Skeletal muscle tissue (tissue), 4 donors: ENCODE measurements around the gene NBPF3. TPM values are rescaled to one million over a fixed set of nuclear protein-coding genes. Genes with fewer than 3 reads are reported as not detected.
"Not testable (repeated sequence)": the region's sequence is repeated elsewhere in the genome, so short reads cannot be mapped to it uniquely, and the experiment has no call there.

Source experiments
- H3K27ac ChIP-seq: one replicate; pipeline ENCODE4 v1.7.0; 2013; ENCODE audit warnings: mild to moderate bottlenecking, low read depth, low read length, inconsistent platforms
- H3K27me3 ChIP-seq, 3 donors: one replicate each; pipeline ENCODE4 v1.7.0; 2013; ENCODE audit warnings: low read length in 3 of 3; ENCODE audit not compliant: control insufficient read depth in 3 of 3, insufficient read depth in 3 of 3
- H3K36me3 ChIP-seq, 3 donors: one replicate each; pipeline ENCODE4 v1.7.0; 2013; ENCODE audit warnings: low read length in 3 of 3; ENCODE audit not compliant: control insufficient read depth in 3 of 3, insufficient read depth in 3 of 3
- H3K4me1 ChIP-seq, 3 donors: one replicate each; pipeline ENCODE4 v1.7.0; 2013; ENCODE audit warnings: low read length in 3 of 3, mild to moderate bottlenecking in 3 of 3; ENCODE audit not compliant: control insufficient read depth in 3 of 3, insufficient read depth in 3 of 3
- H3K4me3 ChIP-seq, 3 donors: one replicate each; pipeline ENCODE4 v1.7.0; 2013; ENCODE audit warnings: low read length in 3 of 3
- H3K9ac ChIP-seq, 3 donors: one replicate each; pipeline ENCODE4 v1.7.0; 2013; ENCODE audit warnings: low read length in 3 of 3, mild to moderate bottlenecking in 3 of 3, moderate library complexity in 2 of 3, low read depth in 1 of 3
- H3K9me3 ChIP-seq, 3 donors: one replicate each; pipeline ENCODE4 v1.7.0; 2013; ENCODE audit warnings: low read length in 3 of 3; ENCODE audit not compliant: control insufficient read depth in 3 of 3
- total RNA-seq: library from RNA; depleted of rRNA; stranded (reverse); fragments of >200 nt; gene quantifications from one replicate; pipeline ENCODE4 v1.2.3, GENCODE V29; 2014
- donor health status: Osteomylitis.

The NBPF3 gene
- total RNA-seq, 1 donor from 2014 or later, result 5.7 TPM

- not testable (repeated sequence) for H3K4me1 ChIP-seq, H3K27me3 ChIP-seq, H3K27ac ChIP-seq, H3K9ac ChIP-seq, H3K9me3 ChIP-seq, H3K4me3 ChIP-seq, H3K36me3 ChIP-seq
Measured at GRCh38 chr1:21421307-21421706, 18.6 kb upstream of the NBPF3 start.

GRCh38 chr1:21427798-21428480 lies 12.0 kb upstream of the NBPF3 start:
- H3K27ac ChIP-seq, H3K9me3 ChIP-seq, H3K27me3 ChIP-seq, H3K9ac ChIP-seq, H3K4me1 ChIP-seq, H3K4me3 ChIP-seq, H3K36me3 ChIP-seq: not testable (repeated sequence)

- H3K4me3 ChIP-seq, H3K27me3 ChIP-seq, H3K9me3 ChIP-seq, H3K9ac ChIP-seq, H3K27ac ChIP-seq, H3K36me3 ChIP-seq, H3K4me1 ChIP-seq: not testable (repeated sequence)
Measured at GRCh38 chr1:21428481-21429073, 11.4 kb upstream of the NBPF3 start.

GRCh38 chr1:21429210-21429609 lies 10.7 kb upstream of the NBPF3 start:
- H3K9ac ChIP-seq, H3K27me3 ChIP-seq, H3K4me3 ChIP-seq, H3K27ac ChIP-seq, H3K36me3 ChIP-seq, H3K9me3 ChIP-seq, H3K4me1 ChIP-seq: not testable (repeated sequence)

- not testable (repeated sequence) for H3K4me3 ChIP-seq, H3K36me3 ChIP-seq, H3K4me1 ChIP-seq, H3K27ac ChIP-seq, H3K9me3 ChIP-seq, H3K9ac ChIP-seq
- H3K27me3 ChIP-seq, result peaks cover 4 to 17% (median 14%) of the 10 kb centered on the region in 3 donors
Measured at GRCh38 chr1:21430875-21431274, 9.1 kb upstream of the NBPF3 start.

GRCh38 chr1:21434394-21434793 lies 5.5 kb upstream of the NBPF3 start:
- peaks cover 0 to 3% (median 0%) of the 10 kb centered on the region in 3 donors for H3K4me1 ChIP-seq
- no peaks in the 10 kb centered on the region for H3K9me3 ChIP-seq
- peaks cover 16 to 23% (median 21%) of the 10 kb centered on the region in 3 donors for H3K27me3 ChIP-seq
- H3K27ac ChIP-seq, result no peak overlapping the region
- H3K4me3 ChIP-seq, result no peak overlapping the region
- no peaks in the 10 kb centered on the region for H3K36me3 ChIP-seq
- no peak overlapping the region for H3K9ac ChIP-seq

- H3K4me3 ChIP-seq, result no peak overlapping the region
Measured at GRCh38 chr1:21435646-21436487, 4.1 kb upstream of the NBPF3 start.

GRCh38 chr1:21436488-21437340 lies 3.2 kb upstream of the NBPF3 start:
- Histone ChIP-seq H3K9ac (no peak overlapping the region), H3K27ac (no peak overlapping the region), H3K36me3 (no peaks in the 10 kb centered on the region), H3K4me3 (no peak overlapping the region), H3K4me1 (peaks cover 3 to 5% (median 4%) of the 10 kb centered on the region in 3 donors), H3K9me3 (no peaks in the 10 kb centered on the region), H3K27me3 (peaks cover 21 to 23% (median 21%) of the 10 kb centered on the region in 3 donors)

More at GRCh38 chr1:21435646-21436487, 4.1 kb upstream of the NBPF3 start:
- Histone ChIP-seq H3K9ac (no peak overlapping the region), H3K9me3 (no peaks in the 10 kb centered on the region), H3K27ac (no peak overlapping the region), H3K36me3 (no peaks in the 10 kb centered on the region), H3K4me1 (peaks cover 3 to 4% (median 3%) of the 10 kb centered on the region in 3 donors), H3K27me3 (peaks cover 20 to 23% (median 21%) of the 10 kb centered on the region in 3 donors)

- Histone ChIP-seq H3K9me3 (no peaks in the 10 kb centered on the region), H3K27me3 (peaks cover 21 to 23% (median 21%) of the 10 kb centered on the region in 3 donors), H3K36me3 (no peaks in the 10 kb centered on the region), H3K9ac (no peak overlapping the region), H3K4me1 (peaks cover 3 to 5% (median 4%) of the 10 kb centered on the region in 3 donors), H3K27ac (no peak overlapping the region), H3K4me3 (no peak overlapping the region)
Measured at GRCh38 chr1:21437341-21437640, 2.6 kb upstream of the NBPF3 start.
